ENCODE data around the gene CFHR4.

CFHR4 gene

GRCh38 chr1:196875935-196876334 lies 11.9 kb upstream of the CFHR4 start (continued):
- no peak for TF ChIP-seq ZNF114 (tag by site-specific recombination; IDR thresholded peaks at IDR 0.05)
- TF ChIP-seq ZBTB10 (tag by site-specific recombination; IDR thresholded peaks at IDR 0.05): no peak
- TF ChIP-seq ZNF658 (tag by site-specific recombination; IDR thresholded peaks at IDR 0.05): no peak

GRCh38 chr1:196877964-196878363 lies 9.9 kb upstream of the CFHR4 start:
- TF ChIP-seq ZNF791 (tag by site-specific recombination; IDR thresholded peaks at IDR 0.05) (no peak), HIC1 (tag by site-specific recombination; IDR thresholded peaks at IDR 0.05) (no peak), OVOL3 (tag by site-specific recombination; IDR thresholded peaks at IDR 0.05) (no peak), ZXDB (tag by site-specific recombination; IDR thresholded peaks at IDR 0.05) (no peak), ZNF426 (tag by site-specific recombination; IDR thresholded peaks at IDR 0.05) (no peak), AEBP2 (tag by site-specific recombination; IDR thresholded peaks at IDR 0.05; ENCODE audit: borderline replicate concordance) (no peak), ZNF248 (tag by site-specific recombination; IDR thresholded peaks at IDR 0.05) (no peak), HOXC10 (CRISPR knock-in tag; IDR thresholded peaks at IDR 0.05) (no peak), ZNF571 (tag by site-specific recombination; IDR thresholded peaks at IDR 0.05) (no peak), ZNF416 (tag by site-specific recombination; IDR thresholded peaks at IDR 0.05) (no peak), PRDM1 (tag by site-specific recombination; IDR thresholded peaks at IDR 0.05) (no peak), ZNF510 (tag by site-specific recombination; IDR thresholded peaks at IDR 0.05; ENCODE audit: insufficient replicate concordance) (no peak), ZNF639 (tag by site-specific recombination; IDR thresholded peaks at IDR 0.05) (no peak), RBAK (tag by site-specific recombination; IDR thresholded peaks at IDR 0.05) (no peak), KLF16 (tag by site-specific recombination; IDR thresholded peaks at IDR 0.05) (no peak), ZNF596 (tag by site-specific recombination; IDR thresholded peaks at IDR 0.05) (no peak), ZNF701 (tag by site-specific recombination; IDR thresholded peaks at IDR 0.05) (no peak)
- Histone ChIP-seq H3K9me3 (ENCODE audit: control insufficient read depth, insufficient read depth, low read depth, low read length) (no peaks in the 10 kb centered on the region), H3K4me3 (ENCODE audit: low read depth, low read length) (peak overlapping the region; percentile 3; the same call in 1 of the 2 replicates), H3K36me3 (ENCODE audit: control insufficient read depth in 2 of 2, insufficient read depth in 1 of 2, low read length in 2 of 2) (no peaks in the 10 kb centered on the region), H3K27ac (ENCODE audit: extremely low read depth, low read depth, low read length) (no peak overlapping the region), H3K4me1 (ENCODE audit: control insufficient read depth, insufficient read depth, low read length) (no peaks in the 10 kb centered on the region)
- CTCF ChIA-PET: no interaction called here
- POLR2A ChIA-PET: no interaction called here

All from HEK293 (cell line).